Measurements from ENCODE around the gene TSPAN13.

TSPAN13 gene

GRCh38 chr7:16803881-16804673 lies 50.5 kb downstream of the TSPAN13 start:
- no peak overlapping the region for H3K4me3 ChIP-seq (ENCODE audit: low read length)
- no peak overlapping the region for H3K27ac ChIP-seq (ENCODE audit: low read length)
- no peaks in the 10 kb centered on the region for H3K36me3 ChIP-seq (ENCODE audit: control insufficient read depth, low read depth, low read length)
- no peaks in the 10 kb centered on the region for H3K27me3 ChIP-seq (ENCODE audit: control insufficient read depth, insufficient read depth, low read length)
- no peaks in the 10 kb centered on the region for H3K9me3 ChIP-seq (ENCODE audit: control insufficient read depth, low read depth, low read length)
- H3K4me1 ChIP-seq (ENCODE audit: control insufficient read depth, low read depth, low read length) = no peaks in the 10 kb centered on the region
- H3K9ac ChIP-seq (ENCODE audit: low read length) = no peak overlapping the region

DNA sequence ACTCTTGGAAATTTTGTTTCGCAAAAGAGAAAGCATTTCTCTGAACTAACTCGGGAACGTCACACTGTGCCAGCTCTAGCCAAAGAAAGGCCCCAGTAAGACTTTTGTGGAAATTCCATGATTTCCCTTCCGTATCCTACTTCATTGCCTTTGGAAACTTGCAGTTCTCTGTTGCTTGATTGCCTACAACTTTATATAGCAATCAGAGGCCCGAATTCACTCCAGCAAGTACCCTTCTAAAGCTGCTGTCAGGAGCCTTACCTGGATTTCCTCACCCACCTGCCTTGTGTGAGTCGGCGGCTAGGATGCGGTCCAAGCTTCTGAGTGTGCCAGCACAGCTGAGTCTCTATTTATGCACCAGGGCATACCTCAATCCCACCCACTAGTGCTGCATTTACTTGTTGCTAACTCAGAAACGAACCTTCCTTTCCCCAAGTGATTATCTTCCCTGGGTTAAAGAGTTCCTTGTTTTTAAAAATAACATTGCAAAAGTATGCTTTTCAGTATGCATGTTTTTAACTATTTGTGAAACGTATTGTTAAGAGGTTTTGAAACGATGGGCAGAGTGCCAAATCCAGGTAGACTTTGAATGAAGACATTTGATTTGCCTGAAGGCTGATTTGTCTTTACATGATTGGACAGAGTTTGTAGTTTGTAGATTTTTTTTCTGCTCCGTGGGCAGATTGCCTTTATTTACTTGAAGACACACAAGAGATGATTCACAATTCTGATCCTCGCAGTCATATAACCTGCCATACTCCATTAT lies 51.3 kb downstream of the TSPAN13 start, which contains the start of gene AGR2:
Gene AGR2 (minus strand): TSS at position 326 of the 766 bp plus-strand sequence. CDS start 3,203 bp downstream, outside the sequence.
- H3K4me1 ChIP-seq (ENCODE audit: control insufficient read depth, low read depth, low read length) = no peaks in the 10 kb centered on the region
- no peak within 1 kb of the TSS for H3K4me3 ChIP-seq (ENCODE audit: low read length)
- H3K36me3 ChIP-seq (ENCODE audit: control insufficient read depth, low read depth, low read length) = no peaks in the 10 kb centered on the region

DNA sequence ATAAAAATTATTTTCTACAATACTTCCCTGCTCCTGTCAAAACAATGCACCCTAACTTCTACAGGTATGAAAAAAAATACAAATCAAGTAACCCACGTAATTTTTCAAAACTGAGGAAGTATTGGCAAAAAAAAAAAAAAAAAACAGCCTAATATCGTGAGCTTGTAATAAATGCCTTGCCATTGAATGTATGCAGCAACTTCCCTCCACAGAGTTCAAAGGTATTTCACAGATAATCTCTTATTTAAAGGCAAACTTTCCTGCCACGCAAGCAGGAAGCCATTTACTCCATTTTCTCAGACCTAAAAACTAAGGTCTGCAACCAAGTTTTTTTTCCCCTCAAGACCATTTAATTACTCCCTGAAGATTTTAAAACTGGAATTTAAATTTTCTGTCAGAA lies 51.9 kb downstream of the TSPAN13 start:
- no peaks in the 10 kb centered on the region for H3K27me3 ChIP-seq (ENCODE audit: control insufficient read depth, insufficient read depth, low read length)
- H3K27ac ChIP-seq (ENCODE audit: low read length) = no peak overlapping the region
- H3K9ac ChIP-seq (ENCODE audit: low read length) = no peak overlapping the region
- H3K9me3 ChIP-seq (ENCODE audit: control insufficient read depth, low read depth, low read length) = no peaks in the 10 kb centered on the region
- H3K4me1 ChIP-seq (ENCODE audit: control insufficient read depth, low read depth, low read length) = no peaks in the 10 kb centered on the region
- H3K36me3 ChIP-seq (ENCODE audit: control insufficient read depth, low read depth, low read length) = no peaks in the 10 kb centered on the region
- no peak overlapping the region for H3K4me3 ChIP-seq (ENCODE audit: low read length)

More for the DNA sequence above, 51.3 kb downstream of the TSPAN13 start, which contains the start of gene AGR2:
- Histone ChIP-seq H3K9me3 (ENCODE audit: control insufficient read depth, low read depth, low read length) (no peaks in the 10 kb centered on the region), H3K27me3 (ENCODE audit: control insufficient read depth, insufficient read depth, low read length) (no peaks in the 10 kb centered on the region), H3K9ac (ENCODE audit: low read length) (no peak within 1 kb of the TSS), H3K27ac (ENCODE audit: low read length) (no peak within 1 kb of the TSS)

GRCh38 chr7:16810112-16810511 lies 56.6 kb downstream of the TSPAN13 start:
- no peaks in the 10 kb centered on the region for H3K27me3 ChIP-seq (ENCODE audit: control insufficient read depth, insufficient read depth, low read length)
- no peak overlapping the region for H3K27ac ChIP-seq (ENCODE audit: low read length)
- H3K36me3 ChIP-seq (ENCODE audit: control insufficient read depth, low read depth, low read length) = no peaks in the 10 kb centered on the region
- no peaks in the 10 kb centered on the region for H3K9me3 ChIP-seq (ENCODE audit: control insufficient read depth, low read depth, low read length)
- no peaks in the 10 kb centered on the region for H3K4me1 ChIP-seq (ENCODE audit: control insufficient read depth, low read depth, low read length)
- H3K9ac ChIP-seq (ENCODE audit: low read length) = no peak overlapping the region
- no peak overlapping the region for H3K4me3 ChIP-seq (ENCODE audit: low read length)

DNA sequence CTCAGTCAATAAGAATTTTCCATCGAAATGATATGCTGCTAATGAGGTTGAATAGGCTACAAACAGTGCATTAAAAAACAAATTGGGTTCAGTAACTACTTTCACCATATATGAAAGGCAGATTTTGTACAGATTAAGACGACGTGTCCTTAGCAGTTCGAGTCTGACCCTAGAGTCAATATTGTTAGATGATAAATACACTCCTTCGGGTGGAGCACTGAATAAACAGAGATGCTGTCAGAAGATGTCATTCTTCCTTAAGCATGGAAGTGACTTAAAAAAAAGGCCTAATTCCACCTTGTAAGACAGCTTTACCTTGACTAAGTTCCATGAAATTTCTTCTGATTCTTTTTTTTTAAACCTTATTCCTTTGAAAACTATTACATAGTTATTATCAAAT lies 57.0 kb downstream of the TSPAN13 start:
- H3K9ac ChIP-seq (ENCODE audit: low read length) = no peak overlapping the region
- no peaks in the 10 kb centered on the region for H3K9me3 ChIP-seq (ENCODE audit: control insufficient read depth, low read depth, low read length)
- H3K4me1 ChIP-seq (ENCODE audit: control insufficient read depth, low read depth, low read length) = no peaks in the 10 kb centered on the region
- no peak overlapping the region for H3K4me3 ChIP-seq (ENCODE audit: low read length)
- H3K27ac ChIP-seq (ENCODE audit: low read length) = no peak overlapping the region
- H3K36me3 ChIP-seq (ENCODE audit: control insufficient read depth, low read depth, low read length) = no peaks in the 10 kb centered on the region
- H3K27me3 ChIP-seq (ENCODE audit: control insufficient read depth, insufficient read depth, low read length) = no peaks in the 10 kb centered on the region

DNA sequence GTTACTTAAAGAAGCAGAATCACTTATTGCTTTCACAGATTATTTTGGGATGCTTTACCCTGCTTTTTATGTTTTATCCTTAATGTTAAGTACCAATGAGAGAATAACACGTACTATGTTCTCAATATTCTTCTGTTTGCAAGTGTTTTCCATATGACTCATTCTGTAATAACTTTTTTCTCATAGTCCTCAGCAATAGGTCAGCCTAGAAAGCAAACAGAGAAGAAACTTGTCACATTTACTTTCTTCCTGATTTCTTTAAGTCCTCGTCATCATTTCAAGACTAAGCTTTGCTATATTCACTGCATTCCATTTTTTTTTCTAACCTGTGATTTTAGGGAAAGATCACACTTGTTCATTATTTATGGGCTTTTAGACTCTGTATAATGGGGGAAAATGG lies 58.0 kb downstream of the TSPAN13 start:
- H3K4me3 ChIP-seq (ENCODE audit: low read length) = no peak overlapping the region
- no peaks in the 10 kb centered on the region for H3K36me3 ChIP-seq (ENCODE audit: control insufficient read depth, low read depth, low read length)
- no peak overlapping the region for H3K27ac ChIP-seq (ENCODE audit: low read length)
- H3K27me3 ChIP-seq (ENCODE audit: control insufficient read depth, insufficient read depth, low read length) = no peaks in the 10 kb centered on the region
- H3K4me1 ChIP-seq (ENCODE audit: control insufficient read depth, low read depth, low read length) = no peaks in the 10 kb centered on the region
- no peak overlapping the region for H3K9ac ChIP-seq (ENCODE audit: low read length)
- H3K9me3 ChIP-seq (ENCODE audit: control insufficient read depth, low read depth, low read length) = no peaks in the 10 kb centered on the region

DNA sequence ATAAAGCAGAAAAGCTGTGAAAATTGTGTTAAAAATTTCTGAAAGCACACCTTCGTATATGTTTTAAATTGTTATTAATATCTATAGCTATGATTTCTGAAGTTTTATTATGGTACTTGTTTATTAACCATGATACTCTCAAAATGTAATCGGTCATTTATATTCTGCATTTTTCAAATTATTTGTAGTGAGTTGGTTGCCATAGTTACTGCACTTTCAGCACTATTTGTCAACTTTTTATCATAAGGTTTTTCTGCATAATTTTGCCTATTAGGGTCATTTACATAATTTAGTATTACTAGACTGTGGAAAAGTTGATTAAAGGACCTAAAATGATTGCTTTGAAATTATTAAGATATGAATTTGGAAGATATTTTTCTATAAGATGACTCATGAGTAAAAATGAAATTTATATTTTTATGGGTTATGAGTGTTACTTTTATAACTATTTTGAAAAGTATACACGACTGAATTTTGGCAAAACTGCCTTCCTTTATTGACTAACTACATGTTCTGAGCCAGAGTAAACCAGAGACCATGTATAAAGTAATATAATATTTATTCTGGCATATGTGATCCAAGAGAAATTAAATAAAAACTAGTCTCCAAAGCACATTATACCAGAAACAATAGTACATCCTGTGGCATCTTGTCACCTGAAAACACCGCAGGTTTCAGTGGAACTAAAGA lies 59.1 kb downstream of the TSPAN13 start:
- H3K4me1 ChIP-seq (ENCODE audit: control insufficient read depth, low read depth, low read length) = no peaks in the 10 kb centered on the region
- H3K9ac ChIP-seq (ENCODE audit: low read length) = no peak overlapping the region
- no peak overlapping the region for H3K27ac ChIP-seq (ENCODE audit: low read length)

DNA sequence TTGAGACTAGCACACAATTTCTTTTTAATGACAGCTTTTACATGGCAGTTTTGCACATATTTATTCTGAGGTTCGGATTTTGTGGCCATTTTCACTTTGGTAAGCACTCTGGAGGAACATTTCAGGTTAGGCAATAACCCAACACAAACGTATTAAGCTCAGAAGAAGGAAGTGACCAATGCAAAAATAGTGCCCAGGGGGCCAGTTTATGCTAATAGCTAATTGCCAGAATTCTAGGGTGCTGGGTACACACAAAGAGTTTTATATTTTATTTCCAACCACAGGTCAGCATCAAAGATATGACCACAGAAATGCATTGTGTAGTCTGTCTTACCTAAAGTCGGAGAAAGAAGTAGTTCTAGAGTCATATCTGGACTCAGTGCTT lies 59.7 kb downstream of the TSPAN13 start:
- H3K9ac ChIP-seq (ENCODE audit: low read length) = no peak overlapping the region
- H3K36me3 ChIP-seq (ENCODE audit: control insufficient read depth, low read depth, low read length) = no peaks in the 10 kb centered on the region
- H3K4me1 ChIP-seq (ENCODE audit: control insufficient read depth, low read depth, low read length) = no peaks in the 10 kb centered on the region
- H3K9me3 ChIP-seq (ENCODE audit: control insufficient read depth, low read depth, low read length) = no peaks in the 10 kb centered on the region
- H3K27ac ChIP-seq (ENCODE audit: low read length) = no peak overlapping the region
- H3K27me3 ChIP-seq (ENCODE audit: control insufficient read depth, insufficient read depth, low read length) = no peaks in the 10 kb centered on the region
- H3K4me3 ChIP-seq (ENCODE audit: low read length) = no peak overlapping the region

More for the DNA sequence above, 59.1 kb downstream of the TSPAN13 start:
- H3K9me3 ChIP-seq (ENCODE audit: control insufficient read depth, low read depth, low read length) = no peaks in the 10 kb centered on the region
- no peaks in the 10 kb centered on the region for H3K27me3 ChIP-seq (ENCODE audit: control insufficient read depth, insufficient read depth, low read length)
- H3K4me3 ChIP-seq (ENCODE audit: low read length) = no peak overlapping the region
- H3K36me3 ChIP-seq (ENCODE audit: control insufficient read depth, low read depth, low read length) = no peaks in the 10 kb centered on the region

DNA sequence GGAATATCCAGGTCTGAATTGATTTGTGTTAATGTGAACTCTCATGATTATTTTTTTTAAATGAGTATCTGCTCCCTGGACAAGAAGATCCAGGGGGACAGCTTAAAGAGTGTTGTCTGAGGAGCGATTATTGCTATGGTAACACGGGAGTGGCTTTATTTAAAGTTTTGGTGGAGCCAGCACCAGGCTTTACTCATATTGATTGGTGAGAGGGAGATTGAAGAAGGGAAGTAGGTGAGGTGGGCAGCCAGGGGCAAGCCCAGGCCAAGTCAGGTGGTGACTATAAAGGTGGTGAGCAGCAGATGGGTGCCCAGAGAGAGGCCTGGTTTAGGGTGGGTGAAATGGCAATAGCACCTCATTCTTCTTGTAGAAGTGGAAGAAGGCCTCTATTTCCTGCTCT lies 61.4 kb downstream of the TSPAN13 start:
- H3K4me3 ChIP-seq (ENCODE audit: low read length) = no peak overlapping the region
- no peaks in the 10 kb centered on the region for H3K36me3 ChIP-seq (ENCODE audit: control insufficient read depth, low read depth, low read length)
- no peak overlapping the region for H3K9ac ChIP-seq (ENCODE audit: low read length)
- H3K27ac ChIP-seq (ENCODE audit: low read length) = no peak overlapping the region
- H3K4me1 ChIP-seq (ENCODE audit: control insufficient read depth, low read depth, low read length) = no peaks in the 10 kb centered on the region
- no peaks in the 10 kb centered on the region for H3K27me3 ChIP-seq (ENCODE audit: control insufficient read depth, insufficient read depth, low read length)
- H3K9me3 ChIP-seq (ENCODE audit: control insufficient read depth, low read depth, low read length) = no peaks in the 10 kb centered on the region

GRCh38 chr7:16816824-16817223 lies 63.3 kb downstream of the TSPAN13 start:
- H3K9ac ChIP-seq (ENCODE audit: low read length) = no peak overlapping the region
- no peak overlapping the region for H3K27ac ChIP-seq (ENCODE audit: low read length)
- no peaks in the 10 kb centered on the region for H3K27me3 ChIP-seq (ENCODE audit: control insufficient read depth, insufficient read depth, low read length)
- H3K4me3 ChIP-seq (ENCODE audit: low read length) = no peak overlapping the region
- no peaks in the 10 kb centered on the region for H3K9me3 ChIP-seq (ENCODE audit: control insufficient read depth, low read depth, low read length)
- no peaks in the 10 kb centered on the region for H3K36me3 ChIP-seq (ENCODE audit: control insufficient read depth, low read depth, low read length)
- H3K4me1 ChIP-seq (ENCODE audit: control insufficient read depth, low read depth, low read length) = no peaks in the 10 kb centered on the region

DNA sequence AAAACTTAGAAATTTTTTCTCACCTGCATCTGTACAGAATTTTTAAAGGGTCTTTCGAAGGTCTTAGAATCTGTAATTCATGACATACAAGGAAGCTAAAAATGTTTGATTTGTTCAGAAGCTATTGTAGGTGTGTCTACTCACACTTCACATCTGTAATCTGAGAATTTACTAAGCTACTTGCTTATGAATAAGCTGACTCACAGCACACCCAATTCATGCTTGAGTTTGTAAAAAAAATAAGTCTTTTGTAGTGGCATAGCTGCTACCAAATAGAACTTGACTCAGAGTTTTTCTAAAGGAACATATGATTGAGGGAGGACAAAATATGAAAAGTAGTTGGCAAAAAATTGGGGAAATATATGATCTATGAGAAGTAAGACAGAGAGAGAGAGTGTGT lies 64.0 kb downstream of the TSPAN13 start:
- Histone ChIP-seq H3K9ac (ENCODE audit: low read length) (no peak overlapping the region), H3K36me3 (ENCODE audit: control insufficient read depth, low read depth, low read length) (no peaks in the 10 kb centered on the region), H3K27me3 (ENCODE audit: control insufficient read depth, insufficient read depth, low read length) (no peaks in the 10 kb centered on the region), H3K9me3 (ENCODE audit: control insufficient read depth, low read depth, low read length) (no peaks in the 10 kb centered on the region), H3K4me1 (ENCODE audit: control insufficient read depth, low read depth, low read length) (no peaks in the 10 kb centered on the region), H3K27ac (ENCODE audit: low read length) (no peak overlapping the region), H3K4me3 (ENCODE audit: low read length) (no peak overlapping the region)
